GM23338 (cell line): ENCODE data around the gene SMAD9. TPM values are rescaled to one million over a fixed set of nuclear protein-coding genes. Genes with fewer than 3 reads are reported as not detected.
A peak's percentile ranks its signal among the peaks of the same experiment; 100 is the strongest.

Experiments
- ATAC-seq: fragments of 200-7000 bp; cut with Tn5 transposase; 3 replicates; pipeline ENCODE4 v1.9.1; 2020
- DNase-seq: peaks from one replicate; pipeline ENCODE4 v3.0.0-alpha.2; 2015; ENCODE audit warnings: low spot score
- H2AFZ ChIP-seq: fragments of 200-600 bp; sonication (generic); 2 replicates; pipeline ENCODE4 v1.8.0; 2016; ENCODE audit warnings: antibody characterized with exemption, mild to moderate bottlenecking, moderate library complexity
- H3F3A ChIP-seq: fragments of 200-600 bp; sonication (generic); replicated peaks from 2 replicates; pipeline ENCODE4 v1.8.0; 2017; ENCODE audit warnings: antibody characterized with exemption, mixed run types, low read depth
- H3K27ac ChIP-seq: fragments of 200-600 bp; sonication (generic); 2 replicates; pipeline ENCODE4 v1.6.1; 2016; ENCODE audit warnings: low read depth
- H3K27me3 ChIP-seq: fragments of 200-600 bp; sonication (generic); 2 replicates; pipeline ENCODE4 v1.8.0; 2016; ENCODE audit warnings: mild to moderate bottlenecking, mixed run types, moderate library complexity; ENCODE audit not compliant: insufficient read depth
- H3K36me3 ChIP-seq: fragments of 200-600 bp; sonication (generic); 2 replicates; pipeline ENCODE4 v1.8.0; 2016; ENCODE audit warnings: mild to moderate bottlenecking; ENCODE audit not compliant: insufficient read depth
- H3K4me1 ChIP-seq: fragments of 200-600 bp; sonication (generic); 2 replicates; pipeline ENCODE4 v1.8.0; 2016; ENCODE audit warnings: mild to moderate bottlenecking, moderate library complexity; ENCODE audit not compliant: insufficient read depth
- H3K4me2 ChIP-seq: fragments of 200-600 bp; sonication (generic); 2 replicates; pipeline ENCODE4 v1.7.1; 2017; ENCODE audit warnings: mixed run types
- H3K4me3 ChIP-seq: fragments of 200-600 bp; sonication (generic); 2 replicates; pipeline ENCODE4 v1.6.1; 2016; ENCODE audit warnings: mixed run types
- H3K79me2 ChIP-seq: fragments of 200-600 bp; sonication (generic); replicated peaks from 2 replicates; pipeline ENCODE4 v1.8.0; 2017; ENCODE audit warnings: mild to moderate bottlenecking; ENCODE audit not compliant: insufficient read depth
- H3K9me2 ChIP-seq: fragments of 200-600 bp; sonication (generic); 2 replicates; pipeline ENCODE4 v1.8.0; 2017; ENCODE audit not compliant: insufficient read depth
- H4K20me1 ChIP-seq: fragments of 200-600 bp; sonication (generic); replicated peaks from 2 replicates; pipeline ENCODE4 v1.8.0; 2017; ENCODE audit warnings: mild to moderate bottlenecking; ENCODE audit not compliant: insufficient read depth
- H3K27ac Mint-ChIP-seq: 2 replicates; pipeline ENCODE4 v1.8.0; 2020; ENCODE audit warnings: inconsistent platforms, mild to moderate bottlenecking, moderate library complexity, mixed read lengths
- H3K27me3 Mint-ChIP-seq: 3 replicates; pipeline ENCODE4 v1.8.0; 2022; ENCODE audit warnings: low read depth, mild to moderate bottlenecking, moderate library complexity, mixed read lengths, inconsistent platforms; ENCODE audit not compliant: insufficient read depth, poor library complexity
- H3K36me3 Mint-ChIP-seq: 3 replicates; pipeline ENCODE4 v1.8.0; 2021; ENCODE audit warnings: low read depth, mild to moderate bottlenecking, inconsistent platforms, moderate library complexity, mixed read lengths
- H3K4me1 Mint-ChIP-seq: 3 replicates; pipeline ENCODE4 v1.8.0; 2020; ENCODE audit warnings: mild to moderate bottlenecking, inconsistent platforms, mixed read lengths
- H3K4me3 Mint-ChIP-seq: 3 replicates; pipeline ENCODE4 v1.8.0; 2021; ENCODE audit warnings: moderate library complexity, mild to moderate bottlenecking, inconsistent platforms, mixed read lengths
- H3K9me3 Mint-ChIP-seq: 3 replicates; pipeline ENCODE4 v1.8.0; 2020; ENCODE audit warnings: moderate library complexity, mild to moderate bottlenecking, inconsistent platforms, mixed read lengths
- CREB1 ChIP-seq: fragments of 250-450 bp; sonication (Bioruptor Pico); IDR thresholded peaks from 2 replicates; pipeline ENCODE4 v1.5.0; 2020; ENCODE audit warnings: low read depth, mild to moderate bottlenecking, moderate library complexity
- CTCF ChIP-seq, 2 experiments: fragments of 200-600 bp in 1 of 2; sonication (generic) in 1 of 2; conservative IDR thresholded peaks; 2 replicates each; pipeline versions ENCODE4 v1.5.1 to v1.6.1; 2016 to 2017; ENCODE audit warnings: antibody characterized with exemption in 2 of 2, low read depth in 2 of 2, mild to moderate bottlenecking in 2 of 2, moderate library complexity in 1 of 2
- ETS1 ChIP-seq: IDR thresholded peaks from 2 replicates; pipeline ENCODE4 v1.6.1; 2016; ENCODE audit warnings: antibody characterized with exemption
- EZH2 ChIP-seq: fragments of 200-600 bp; sonication (generic); IDR thresholded peaks from one replicate; pipeline ENCODE4 v1.8.0; 2017; ENCODE audit warnings: antibody characterized with exemption, mild to moderate bottlenecking, low read depth; ENCODE audit not compliant: unreplicated experiment
- EZH2phosphoT487 ChIP-seq: fragments of 200-600 bp; sonication (generic); IDR thresholded peaks from one replicate; pipeline ENCODE4 v1.8.1; 2018; ENCODE audit warnings: antibody characterized with exemption; ENCODE audit not compliant: unreplicated experiment
- JUNB ChIP-seq: IDR thresholded peaks from one replicate; pipeline ENCODE4 v1.6.1; 2016; ENCODE audit warnings: antibody characterized with exemption; ENCODE audit not compliant: unreplicated experiment
- NANOG ChIP-seq: IDR thresholded peaks from 2 replicates; pipeline ENCODE4 v1.6.1; 2016; ENCODE audit warnings: antibody characterized with exemption, borderline replicate concordance
- POLR2AphosphoS5 ChIP-seq: IDR thresholded peaks from 2 replicates; pipeline ENCODE4 v1.6.1; 2016; ENCODE audit warnings: antibody characterized with exemption, low read depth
- REST ChIP-seq: IDR thresholded peaks from one replicate; pipeline ENCODE4 v1.6.1; 2018; ENCODE audit warnings: antibody characterized with exemption; ENCODE audit not compliant: unreplicated experiment
- STAT1 ChIP-seq: IDR thresholded peaks from one replicate; pipeline ENCODE4 v1.6.1; 2016; ENCODE audit warnings: antibody characterized with exemption; ENCODE audit not compliant: unreplicated experiment
- ZNF114 ChIP-seq: fragments of 250-450 bp; sonication (Bioruptor Pico); IDR thresholded peaks from 2 replicates; pipeline ENCODE4 v1.5.0; 2020; ENCODE audit warnings: mild to moderate bottlenecking, moderate library complexity
- ZNF331 ChIP-seq: fragments of 250-450 bp; sonication (Bioruptor Pico); IDR thresholded peaks from 2 replicates; pipeline ENCODE4 v1.5.0; 2020; ENCODE audit warnings: low read depth, mild to moderate bottlenecking, moderate library complexity
- ZNF462 ChIP-seq: fragments of 250-450 bp; sonication (Bioruptor Pico); IDR thresholded peaks from 2 replicates; pipeline ENCODE4 v1.5.0; 2020; ENCODE audit warnings: mild to moderate bottlenecking, moderate library complexity
- polyA plus RNA-seq: library from polyadenylated mRNA; unstranded; fragments of >200 nt; fragmentation: Nextera tagmentation; extraction: Ambion mirVana; gene quantifications from 2 replicates; pipeline ENCODE4 v1.2.1, GENCODE V29; 2016
- total RNA-seq: library from RNA; depleted of rRNA; stranded (reverse); fragments of >200 nt; shearing (Covaris generic); gene quantifications from 2 replicates; pipeline ENCODE4 v1.2.3, GENCODE V29; 2014

The SMAD9 gene
- total and polyA plus RNA-seq, 2 experiments from 2014 or later: 0.95 to 1.3 TPM

GRCh38 chr13:36795463-36795862, 124.6 kb downstream of the SMAD9 start:
- Histone ChIP-seq H2AFZ (no peak overlapping the region), H3K27me3 (no peaks in the 10 kb centered on the region), H3K4me2 (peak overlapping the region; percentile 56; the same call in 1 of the 2 replicates), H4K20me1 (no peaks in the 10 kb centered on the region), H3K79me2 (no peaks in the 10 kb centered on the region), H3F3A (no peaks in the 10 kb centered on the region), H3K9me2 (no peaks in the 10 kb centered on the region; the same call in 1 of the 2 replicates), H3K4me1 (peaks cover 7% of the 10 kb centered on the region), H3K27ac (peak overlapping the region; percentile 70; the same call in 1 of the 2 replicates), H3K36me3 (no peaks in the 10 kb centered on the region), H3K4me3 (no peak overlapping the region)
- ATAC-seq (peak; percentile 97), DNase-seq (peak; percentile 91)
- Mint-ChIP-seq H3K36me3 (no peaks in the 10 kb centered on the region), H3K4me3 (peak overlapping the region; percentile 1; the same call in 1 of the 3 replicates), H3K9me3 (peaks cover 2% of the 10 kb centered on the region; the same call in 1 of the 3 replicates), H3K27me3 (no peaks in the 10 kb centered on the region), H3K4me1 (peaks cover 24% of the 10 kb centered on the region), H3K27ac (peak overlapping the region; percentile 83; the same call in 1 of the 2 replicates)
- no peak for TF ChIP-seq POLR2AphosphoS5
- TF ChIP-seq EZH2phosphoT487: no peak
- TF ChIP-seq CTCF (conservative IDR thresholded peaks at IDR 0.05; ENCODE audit: low read depth in 2 of 2): no peak
- no peak for TF ChIP-seq STAT1
- peak; percentile 80; the same call in 1 of the 2 replicates for TF ChIP-seq ZNF462 (CRISPR knock-in tag)
- no peak for TF ChIP-seq REST
- no peak for TF ChIP-seq EZH2
- TF ChIP-seq CREB1 (CRISPR knock-in tag): peak; percentile 58; the same call in 1 of the 2 replicates
- TF ChIP-seq ZNF114 (CRISPR knock-in tag): no peak
- peak; percentile 3; the same call in 1 of the 2 replicates for TF ChIP-seq ZNF331
- no peak for TF ChIP-seq JUNB
- peak; percentile 95 for TF ChIP-seq NANOG
- TF ChIP-seq ETS1: no peak
